Measurements from ENCODE around the gene TBRG4.

TBRG4 gene

DNA sequence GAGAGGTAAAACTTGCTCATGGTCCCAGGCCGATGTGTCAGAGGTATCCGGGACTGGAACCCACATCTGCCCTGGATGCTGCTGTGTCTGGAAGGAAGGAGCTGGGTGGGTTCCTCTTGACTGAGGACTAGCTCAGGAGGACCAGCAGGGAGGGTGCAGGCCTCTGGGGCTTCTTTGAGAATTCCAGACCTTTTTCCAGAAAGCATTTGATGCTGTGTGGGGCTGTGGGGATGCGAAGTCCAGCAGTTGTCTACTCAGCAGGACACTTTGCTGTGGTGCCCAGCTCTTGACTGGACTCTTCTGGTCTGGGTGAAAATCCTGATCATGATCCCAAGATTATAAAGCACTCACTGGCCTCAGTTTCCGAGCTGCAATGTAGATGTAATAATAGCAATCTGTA lies 47.8 kb upstream of the TBRG4 start:
- H3K79me2 ChIP-seq (ENCODE audit: insufficient read depth, low read length): no peaks in the 10 kb centered on the region
- H3K9me3 ChIP-seq (ENCODE audit: insufficient read depth, low read depth, low read length): no peaks in the 10 kb centered on the region
- no peak overlapping the region for H3K4me3 ChIP-seq (ENCODE audit: low read length, poor library complexity, severe bottlenecking)
- no peaks in the 10 kb centered on the region for H3K36me3 ChIP-seq (ENCODE audit: insufficient read depth, low read length)
- H3K4me1 ChIP-seq (ENCODE audit: insufficient read depth, low read length, poor library complexity, severe bottlenecking): no peaks in the 10 kb centered on the region
- TF ChIP-seq, protein P1, sequence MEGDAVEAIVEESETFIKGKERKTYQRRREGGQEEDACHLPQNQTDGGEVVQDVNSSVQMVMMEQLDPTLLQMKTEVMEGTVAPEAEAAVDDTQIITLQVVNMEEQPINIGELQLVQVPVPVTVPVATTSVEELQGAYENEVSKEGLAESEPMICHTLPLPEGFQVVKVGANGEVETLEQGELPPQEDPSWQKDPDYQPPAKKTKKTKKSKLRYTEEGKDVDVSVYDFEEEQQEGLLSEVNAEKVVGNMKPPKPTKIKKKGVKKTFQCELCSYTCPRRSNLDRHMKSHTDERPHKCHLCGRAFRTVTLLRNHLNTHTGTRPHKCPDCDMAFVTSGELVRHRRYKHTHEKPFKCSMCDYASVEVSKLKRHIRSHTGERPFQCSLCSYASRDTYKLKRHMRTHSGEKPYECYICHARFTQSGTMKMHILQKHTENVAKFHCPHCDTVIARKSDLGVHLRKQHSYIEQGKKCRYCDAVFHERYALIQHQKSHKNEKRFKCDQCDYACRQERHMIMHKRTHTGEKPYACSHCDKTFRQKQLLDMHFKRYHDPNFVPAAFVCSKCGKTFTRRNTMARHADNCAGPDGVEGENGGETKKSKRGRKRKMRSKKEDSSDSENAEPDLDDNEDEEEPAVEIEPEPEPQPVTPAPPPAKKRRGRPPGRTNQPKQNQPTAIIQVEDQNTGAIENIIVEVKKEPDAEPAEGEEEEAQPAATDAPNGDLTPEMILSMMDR (conservative IDR thresholded peaks at IDR 0.05; ENCODE audit: low read length): no peak
- no peak for TF ChIP-seq EZH2phosphoT487 (IDR thresholded peaks at IDR 0.05; ENCODE audit: borderline replicate concordance)
- no peak overlapping the region for H3K9ac ChIP-seq (ENCODE audit: low read depth, low read length, poor library complexity, severe bottlenecking)
- no peaks in the 10 kb centered on the region for H3K27me3 ChIP-seq (ENCODE audit: insufficient read depth, low read length, poor library complexity, severe bottlenecking)
- no peak overlapping the region for H3K4me2 ChIP-seq (ENCODE audit: low read depth, low read length, poor library complexity, severe bottlenecking)
- H2AFZ ChIP-seq (ENCODE audit: low read length): no peak overlapping the region
- no peaks in the 10 kb centered on the region for H3F3A ChIP-seq (ENCODE audit: low read depth)
- H4K20me1 ChIP-seq (ENCODE audit: insufficient read depth, low read length, poor library complexity, severe bottlenecking): no peaks in the 10 kb centered on the region
- H3K9me2 ChIP-seq (replicated peaks; ENCODE audit: low read depth, low read length): no peaks in the 10 kb centered on the region

DNA sequence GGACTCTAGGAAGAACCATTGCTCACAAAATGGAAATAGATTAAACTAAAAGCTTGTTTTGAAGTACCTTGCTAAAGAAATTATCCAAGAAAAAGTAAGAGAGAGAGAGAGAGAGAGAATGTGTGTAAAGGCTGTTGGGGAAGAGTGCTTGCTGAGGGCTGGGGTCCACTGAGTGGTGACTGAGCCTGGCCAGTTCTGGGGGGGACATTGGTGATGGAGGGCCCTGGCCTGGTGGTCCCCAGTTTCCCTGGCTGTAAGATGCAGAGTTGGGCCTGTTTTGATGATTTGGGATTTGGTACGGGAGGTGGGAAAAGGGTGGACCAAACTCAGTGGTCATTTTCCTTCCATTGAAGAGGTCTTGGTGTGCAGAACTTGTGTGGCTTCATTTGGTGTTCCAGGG lies 47.0 kb upstream of the TBRG4 start:
- Histone ChIP-seq H3F3A (ENCODE audit: low read depth) (no peaks in the 10 kb centered on the region), H2AFZ (ENCODE audit: low read length) (no peak overlapping the region), H3K9me3 (ENCODE audit: insufficient read depth, low read depth, low read length) (no peaks in the 10 kb centered on the region), H4K20me1 (ENCODE audit: insufficient read depth, low read length, poor library complexity, severe bottlenecking) (no peaks in the 10 kb centered on the region), H3K4me2 (ENCODE audit: low read depth, low read length, poor library complexity, severe bottlenecking) (no peak overlapping the region), H3K4me1 (ENCODE audit: insufficient read depth, low read length, poor library complexity, severe bottlenecking) (peaks cover 3% of the 10 kb centered on the region), H3K79me2 (ENCODE audit: insufficient read depth, low read length) (no peaks in the 10 kb centered on the region), H3K4me3 (ENCODE audit: low read length, poor library complexity, severe bottlenecking) (no peak overlapping the region), H3K27me3 (ENCODE audit: insufficient read depth, low read length, poor library complexity, severe bottlenecking) (no peaks in the 10 kb centered on the region), H3K9me2 (replicated peaks; ENCODE audit: low read depth, low read length) (no peaks in the 10 kb centered on the region), H3K36me3 (ENCODE audit: insufficient read depth, low read length) (no peaks in the 10 kb centered on the region), H3K9ac (ENCODE audit: low read depth, low read length, poor library complexity, severe bottlenecking) (no peak overlapping the region)
- TF ChIP-seq, protein P1 (conservative IDR thresholded peaks at IDR 0.05; ENCODE audit: low read length): no peak
- no peak for TF ChIP-seq EZH2phosphoT487 (IDR thresholded peaks at IDR 0.05; ENCODE audit: borderline replicate concordance)

DNA sequence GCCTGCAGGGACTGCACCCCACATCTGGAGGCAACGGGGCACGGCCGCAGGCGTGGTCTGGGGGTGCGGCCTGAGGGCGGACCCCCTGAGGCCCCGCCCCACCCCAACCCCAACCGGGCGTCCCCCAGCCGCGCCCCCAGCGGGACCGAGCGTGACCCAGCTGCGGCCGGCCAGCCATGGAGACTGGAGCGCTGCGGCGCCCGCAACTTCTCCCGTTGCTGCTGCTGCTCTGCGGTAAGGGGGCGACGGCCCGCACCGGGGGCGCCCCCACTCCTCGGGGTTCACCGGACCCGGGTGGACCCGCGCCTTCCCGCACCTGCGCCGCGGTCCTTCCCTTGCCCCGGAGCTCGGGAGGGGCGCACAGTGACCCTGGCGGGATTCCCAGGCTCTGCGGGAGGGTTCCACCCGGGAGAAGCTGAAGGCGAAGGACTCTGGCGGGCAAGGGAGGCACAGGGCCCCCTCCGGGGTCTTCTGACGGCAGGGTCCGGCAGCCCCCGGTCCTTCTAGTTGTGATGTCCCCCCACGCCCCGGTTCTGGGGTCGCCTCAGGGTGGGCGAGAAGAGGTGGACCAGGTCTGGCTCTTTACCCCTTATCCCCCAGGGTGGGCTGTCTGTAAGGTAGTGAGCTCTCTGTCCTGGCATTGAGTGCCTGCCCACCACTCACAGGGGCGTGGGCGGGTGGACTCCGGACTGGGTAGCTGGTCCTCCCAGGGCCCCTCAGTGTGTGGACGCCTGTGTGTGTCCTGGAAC lies 46.3 kb upstream of the TBRG4 start, which contains the start of gene RAMP3:
TSS of gene RAMP3 (plus strand) at position 139 of the 749 bp plus-strand sequence. CDS start at position 177, 38 bp downstream.
- no peak within 1 kb of the TSS for H2AFZ ChIP-seq (ENCODE audit: low read length)
- TF ChIP-seq, protein P1 (conservative IDR thresholded peaks at IDR 0.05; ENCODE audit: low read length): no peak
- TF ChIP-seq EZH2phosphoT487 (IDR thresholded peaks at IDR 0.05; ENCODE audit: borderline replicate concordance): no peak
- H3K4me2 ChIP-seq (ENCODE audit: low read depth, low read length, poor library complexity, severe bottlenecking): no peak within 1 kb of the TSS
- no peak within 1 kb of the TSS for H3K4me3 ChIP-seq (ENCODE audit: low read length, poor library complexity, severe bottlenecking)
- no peaks in the 10 kb centered on the region for H3K9me3 ChIP-seq (ENCODE audit: insufficient read depth, low read depth, low read length)
- H3F3A ChIP-seq (ENCODE audit: low read depth): no peaks in the 10 kb centered on the region
- no peaks in the 10 kb centered on the region for H3K27me3 ChIP-seq (ENCODE audit: insufficient read depth, low read length, poor library complexity, severe bottlenecking)
- H3K9me2 ChIP-seq (replicated peaks; ENCODE audit: low read depth, low read length): no peaks in the 10 kb centered on the region
- no peak within 1 kb of the TSS for H3K9ac ChIP-seq (ENCODE audit: low read depth, low read length, poor library complexity, severe bottlenecking)
- H3K4me1 ChIP-seq (ENCODE audit: insufficient read depth, low read length, poor library complexity, severe bottlenecking): peaks cover 9% of the 10 kb centered on the region
- no peaks in the 10 kb centered on the region for H4K20me1 ChIP-seq (ENCODE audit: insufficient read depth, low read length, poor library complexity, severe bottlenecking)
- no peaks in the 10 kb centered on the region for H3K79me2 ChIP-seq (ENCODE audit: insufficient read depth, low read length)
- no peaks in the 10 kb centered on the region for H3K36me3 ChIP-seq (ENCODE audit: insufficient read depth, low read length)

All from Loucy (cell line).